OCI-LY3 (cell line): ENCODE data around the gene AMTN.
"Not testable (repeated sequence)": the region's sequence is repeated elsewhere in the genome, so short reads cannot be mapped to it uniquely, and the experiment has no call there.

ENCODE experiments used
- H2AFZ ChIP-seq: fragments of 200-600, 300-600 bp; shearing (Covaris generic); 2 replicates; pipeline ENCODE4 v1.6.0; 2014; ENCODE audit warnings: antibody characterized with exemption, low read depth, low read length
- H3K27ac ChIP-seq: fragments of 200-600, 300-600 bp; sonication (generic); 2 replicates; pipeline ENCODE4 v1.5.1; 2014; ENCODE audit warnings: mild to moderate bottlenecking, low read length, moderate library complexity, mixed read lengths
- H3K27me3 ChIP-seq: fragments of 200-600, 300-600 bp; sonication (generic); 2 replicates; pipeline ENCODE4 v1.6.1; 2014; ENCODE audit warnings: low read depth, low read length, mixed read lengths
- H3K36me3 ChIP-seq: fragments of 200-600, 300-600 bp; sonication (generic); replicated peaks from 2 replicates; pipeline ENCODE3; 2014; ENCODE audit warnings: low read depth, low read length, mixed read lengths
- H3K4me1 ChIP-seq: fragments of 300-600, 200-600 bp; sonication (generic); 2 replicates; pipeline ENCODE4 v1.6.1; 2014; ENCODE audit warnings: low read length, mixed read lengths
- H3K4me2 ChIP-seq: fragments of 200-600, 300-600 bp; sonication (generic); 2 replicates; pipeline ENCODE4 v1.6.1; 2014; ENCODE audit warnings: low read length, mixed read lengths
- H3K4me3 ChIP-seq: fragments of 300-600, 200-600 bp; sonication (generic); 2 replicates; pipeline ENCODE4 v1.5.1; 2014; ENCODE audit warnings: antibody characterized with exemption, mild to moderate bottlenecking, low read length, moderate library complexity
- H3K79me2 ChIP-seq: fragments of 300-600, 200-600 bp; shearing (Covaris generic); 2 replicates; pipeline ENCODE4 v1.6.1; 2014; ENCODE audit warnings: mild to moderate bottlenecking, low read length, mixed read lengths
- H3K9ac ChIP-seq: fragments of 300-600, 200-600 bp; shearing (Covaris generic); 2 replicates; pipeline ENCODE4 v1.6.0; 2014; ENCODE audit warnings: mild to moderate bottlenecking, low read length, moderate library complexity
- H3K9me3 ChIP-seq: fragments of 200-600, 300-600 bp; shearing (Covaris generic); 2 replicates; pipeline ENCODE4 v1.6.1; 2014; ENCODE audit warnings: low read length, mixed read lengths; ENCODE audit not compliant: insufficient read depth
- H4K20me1 ChIP-seq: fragments of 200-600, 300-600 bp; sonication (generic); 2 replicates; pipeline ENCODE4 v1.6.1; 2016; ENCODE audit warnings: low read length, mixed read lengths; ENCODE audit not compliant: insufficient read depth
- CTCF ChIP-seq: fragments of 200-600, 300-600 bp; sonication (generic); IDR thresholded peaks from 2 replicates; pipeline ENCODE4 v1.5.1; 2014; ENCODE audit warnings: antibody characterized with exemption, low read length, low read depth
- EZH2phosphoT487 ChIP-seq: fragments of 200-600 bp; shearing (Covaris generic); IDR thresholded peaks from 2 replicates; pipeline ENCODE4 v1.6.1; 2018; ENCODE audit warnings: antibody characterized with exemption, mixed run types, low read depth

The AMTN gene

DNA sequence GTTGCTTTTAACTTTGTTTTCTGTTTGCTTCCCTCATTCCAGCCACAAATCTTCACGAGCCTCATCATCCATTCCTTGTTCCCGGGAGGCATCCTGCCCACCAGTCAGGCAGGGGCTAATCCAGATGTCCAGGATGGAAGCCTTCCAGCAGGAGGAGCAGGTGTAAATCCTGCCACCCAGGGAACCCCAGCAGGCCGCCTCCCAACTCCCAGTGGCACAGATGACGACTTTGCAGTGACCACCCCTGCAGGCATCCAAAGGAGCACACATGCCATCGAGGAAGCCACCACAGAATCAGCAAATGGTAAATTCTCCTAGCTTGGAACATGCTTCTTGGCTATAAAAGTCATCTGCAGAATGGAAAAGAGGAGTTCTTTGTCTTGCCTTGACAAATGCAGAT lies 12.6 kb downstream of the AMTN start:
- TF ChIP-seq EZH2phosphoT487 (no peak), CTCF (no peak)
- H3K9me3 ChIP-seq, result no peaks in the 10 kb centered on the region
- H3K4me1 ChIP-seq, result no peaks in the 10 kb centered on the region
- no peaks in the 10 kb centered on the region for H4K20me1 ChIP-seq
- H3K36me3 ChIP-seq, result no peaks in the 10 kb centered on the region
- no peak overlapping the region for H3K9ac ChIP-seq
- no peak overlapping the region for H2AFZ ChIP-seq
- no peaks in the 10 kb centered on the region for H3K27me3 ChIP-seq
- no peaks in the 10 kb centered on the region for H3K79me2 ChIP-seq
- no peak overlapping the region for H3K27ac ChIP-seq
- no peak overlapping the region for H3K4me2 ChIP-seq
- H3K4me3 ChIP-seq, result no peak overlapping the region

GRCh38 chr4:70531981-70532380 lies 13.6 kb downstream of the AMTN start:
- no peaks in the 10 kb centered on the region for H3K27me3 ChIP-seq
- no peak overlapping the region for H3K27ac ChIP-seq
- no peaks in the 10 kb centered on the region for H3K79me2 ChIP-seq
- H4K20me1 ChIP-seq, result no peaks in the 10 kb centered on the region
- no peaks in the 10 kb centered on the region for H3K9me3 ChIP-seq
- no peaks in the 10 kb centered on the region for H3K36me3 ChIP-seq
- H3K4me2 ChIP-seq, result no peak overlapping the region
- no peak overlapping the region for H2AFZ ChIP-seq
- H3K4me1 ChIP-seq, result no peaks in the 10 kb centered on the region
- no peak overlapping the region for H3K9ac ChIP-seq
- H3K4me3 ChIP-seq, result no peak overlapping the region
- TF ChIP-seq EZH2phosphoT487, result no peak
- no peak for TF ChIP-seq CTCF

DNA sequence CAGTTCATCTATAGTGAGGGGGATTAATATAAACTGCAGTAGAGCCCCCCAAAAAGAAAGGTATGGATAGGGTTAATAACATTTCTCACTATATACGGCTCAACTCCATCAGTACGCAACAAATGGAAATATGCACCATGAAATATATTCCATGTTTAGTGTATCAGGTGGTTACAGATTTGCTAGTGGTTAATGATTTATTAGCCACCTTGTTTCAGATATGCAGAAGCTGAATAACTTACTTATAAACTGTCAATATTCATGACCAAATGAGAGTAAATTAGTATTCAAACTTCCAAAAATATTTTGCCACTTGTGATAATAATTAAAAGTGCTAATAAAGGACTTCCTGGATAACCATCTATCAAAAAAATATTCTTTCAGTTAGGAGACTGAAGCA lies 14.8 kb downstream of the AMTN start:
- Histone ChIP-seq H2AFZ (no peak overlapping the region), H3K36me3 (no peaks in the 10 kb centered on the region), H3K9ac (no peak overlapping the region), H3K27me3 (no peaks in the 10 kb centered on the region), H3K9me3 (no peaks in the 10 kb centered on the region), H3K79me2 (no peaks in the 10 kb centered on the region), H3K4me3 (no peak overlapping the region), H3K4me1 (no peaks in the 10 kb centered on the region), H4K20me1 (no peaks in the 10 kb centered on the region), H3K27ac (no peak overlapping the region), H3K4me2 (no peak overlapping the region)
- no peak for TF ChIP-seq CTCF
- TF ChIP-seq EZH2phosphoT487, result no peak

DNA sequence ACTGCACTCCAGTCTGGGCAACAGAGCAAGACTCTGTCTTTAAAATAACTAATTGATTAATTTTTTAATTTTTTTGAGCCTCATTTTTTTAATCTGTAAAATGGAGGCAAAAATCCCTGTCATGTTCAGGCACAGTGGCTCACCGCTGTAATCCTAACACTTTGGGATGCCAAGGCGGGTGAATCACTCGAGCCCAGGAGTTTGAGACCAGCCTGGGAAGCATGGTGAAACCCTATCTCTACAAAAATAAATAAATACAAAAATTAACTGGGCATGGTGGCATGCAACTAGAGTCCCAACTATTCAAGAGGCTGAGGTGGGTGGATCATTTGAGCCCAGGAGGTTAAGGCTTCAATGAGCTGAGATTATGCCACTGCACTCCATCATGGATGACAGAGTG lies 15.4 kb downstream of the AMTN start:
- H2AFZ ChIP-seq, result no peak overlapping the region
- no peak for TF ChIP-seq EZH2phosphoT487
- TF ChIP-seq CTCF, result no peak
- no peaks in the 10 kb centered on the region for H4K20me1 ChIP-seq
- no peak overlapping the region for H3K9ac ChIP-seq
- H3K4me2 ChIP-seq, result no peak overlapping the region
- H3K4me1 ChIP-seq, result no peaks in the 10 kb centered on the region
- no peaks in the 10 kb centered on the region for H3K36me3 ChIP-seq
- no peaks in the 10 kb centered on the region for H3K9me3 ChIP-seq
- H3K27me3 ChIP-seq, result no peaks in the 10 kb centered on the region
- no peaks in the 10 kb centered on the region for H3K79me2 ChIP-seq
- no peak overlapping the region for H3K4me3 ChIP-seq
- H3K27ac ChIP-seq, result no peak overlapping the region

DNA sequence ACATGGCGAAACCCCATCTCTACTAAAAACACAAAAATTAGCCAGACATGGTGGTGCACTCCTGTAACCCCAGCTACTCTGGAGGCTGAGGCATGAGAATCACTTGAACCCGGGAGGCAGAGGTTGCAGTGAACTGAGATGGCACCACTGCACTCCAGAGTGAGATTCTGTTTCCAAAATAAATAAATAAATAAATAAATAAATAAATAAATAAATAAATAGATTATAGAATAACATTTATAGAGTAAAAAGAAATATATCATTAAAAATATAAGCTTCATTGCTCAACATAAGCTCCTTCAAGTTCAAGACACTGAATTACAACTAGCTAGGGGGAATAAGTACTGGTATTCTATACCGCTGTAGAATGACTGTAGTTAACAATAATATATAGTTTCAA lies 16.5 kb downstream of the AMTN start:
- H3K4me1 ChIP-seq, H2AFZ ChIP-seq, H3K27me3 ChIP-seq, H3K9me3 ChIP-seq, H3K4me2 ChIP-seq, H3K27ac ChIP-seq, H3K4me3 ChIP-seq, H3K79me2 ChIP-seq, H4K20me1 ChIP-seq, H3K36me3 ChIP-seq, H3K9ac ChIP-seq: not testable (repeated sequence)
